ENCODE results near the gene WAS. TPM values are rescaled to one million over a fixed set of nuclear protein-coding genes. Genes with fewer than 3 reads are reported as not detected.
"Not testable (repeated sequence)": the region's sequence is repeated elsewhere in the genome, so short reads cannot be mapped to it uniquely, and the experiment has no call there.

The WAS gene
- total and polyA plus RNA-seq, 2 of the 8 experiments (the other 6 are each of a cell fraction or from before 2014, with no cell fraction given) = 0.63 to 0.65 TPM

DNA sequence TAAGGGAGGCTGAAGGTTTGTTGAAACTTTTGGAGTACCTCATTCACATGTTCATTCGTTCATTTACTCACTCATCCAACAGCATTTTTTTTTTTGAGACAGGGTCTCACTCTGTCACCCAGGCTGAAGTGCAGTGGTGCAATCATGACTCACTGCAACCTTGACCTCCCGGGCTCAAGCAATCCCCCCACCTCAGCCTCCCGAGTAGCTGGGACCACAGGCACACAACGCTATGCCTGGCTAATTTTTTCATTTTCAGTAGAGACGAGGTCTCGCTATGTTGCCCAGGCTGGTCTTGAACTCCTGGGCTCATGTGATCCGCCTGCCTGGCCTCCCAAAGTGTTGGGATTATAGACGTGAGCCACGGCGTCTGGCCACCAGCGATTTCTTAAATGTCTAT is 15.4 kb upstream of the WAS start:
- H3K4ac ChIP-seq (replicated peaks; ENCODE audit: insufficient read length, low read depth, low read length); H3K9me3 ChIP-seq (ENCODE audit: insufficient read depth in 2 of 2, low read depth in 1 of 2, low read length in 1 of 2); H3K36me3 ChIP-seq (ENCODE audit: control insufficient read depth in 2 of 4, insufficient read depth in 4 of 4, low read length in 3 of 4); H2BK20ac ChIP-seq (ENCODE audit: low read length); H3K4me2 ChIP-seq (ENCODE audit: insufficient read depth in 1 of 2, low read depth in 2 of 2, low read length in 2 of 2); H2BK15ac ChIP-seq (ENCODE audit: low read length); H4K5ac ChIP-seq (ENCODE audit: insufficient read length, low read depth, low read length); H3K27me3 ChIP-seq (replicated peaks in 1 of 4; ENCODE audit: control insufficient read depth in 3 of 4, extremely low read depth in 1 of 4, insufficient read depth in 3 of 4, low read length in 3 of 4); H4K91ac ChIP-seq (replicated peaks; ENCODE audit: insufficient read length, low read length); H3K14ac ChIP-seq (ENCODE audit: insufficient read length); H3K79me1 ChIP-seq (ENCODE audit: low read depth, low read length); CTCF ChIA-PET (ENCODE audit: partially characterized antibody); H4K20me1 ChIP-seq (replicated peaks in 1 of 2; ENCODE audit: control insufficient read depth in 1 of 2, insufficient read depth in 2 of 2, low read length in 2 of 2); H3K56ac ChIP-seq (replicated peaks; ENCODE audit: insufficient read length, low read depth, low read length); H2BK120ac ChIP-seq (replicated peaks; ENCODE audit: low read depth, low read length); DNase-seq (ENCODE audit: low read depth in 1 of 2, low spot score in 2 of 2); H3K4me1 ChIP-seq (replicated peaks in 1 of 4; ENCODE audit: control insufficient read depth in 3 of 4, insufficient read depth in 4 of 4, low read length in 3 of 4); H3K79me2 ChIP-seq (ENCODE audit: control insufficient read depth in 1 of 2, insufficient read depth in 2 of 2, low read length in 2 of 2); H4K8ac ChIP-seq (ENCODE audit: extremely low read depth, insufficient read depth, low read length); H3K18ac ChIP-seq (ENCODE audit: extremely low read depth, low read length); H2AFZ ChIP-seq (ENCODE audit: low read length); H2AK5ac ChIP-seq (ENCODE audit: low read depth, low read length); FAIRE-seq; H3K9ac ChIP-seq (replicated peaks in 1 of 4; ENCODE audit: extremely low read depth in 1 of 4, low read depth in 3 of 4, low read length in 3 of 4); H2BK5ac ChIP-seq (ENCODE audit: low read depth, low read length); H3K23ac ChIP-seq (ENCODE audit: insufficient read length); H3K23me2 ChIP-seq (ENCODE audit: low read depth, low read length); H3K4me3 ChIP-seq (ENCODE audit: extremely low read depth in 1 of 4, insufficient read depth in 2 of 4, low read depth in 3 of 4, low read length in 4 of 4); H2BK12ac ChIP-seq (ENCODE audit: low read depth, low read length); H3K27ac ChIP-seq (ENCODE audit: low read depth, low read length): not testable (repeated sequence)
- 78% methylated on average over 6 of the region's 11 CpGs; no CpG with 5 or more reads in 1 of the 2 experiments for WGBS, 2 experiments (ENCODE audit: extremely low coverage in 1 of 2, insufficient coverage in 1 of 2, insufficient read length in 1 of 2, insufficient replicate concordance in 2 of 2, low coverage in 1 of 2, low lambda C conversion rate in 2 of 2, missing lambda C conversion rate in 1 of 2)
- POLR2A ChIA-PET (ENCODE audit: partially characterized antibody) = interaction anchor here (2.1 kb wide), 1 partner anchor 29 kb away, joined by 4 read pairs; no protein-coding TSS in a partner anchor

Data from H1 (cell line).